ENCODE data around the gene CSAG3.
"Not testable (repeated sequence)": the region's sequence is repeated elsewhere in the genome, so short reads cannot be mapped to it uniquely, and the experiment has no call there.

CSAG3 gene

GRCh38 chrX:152758918-152759317 lies at the start of gene CSAG3:
Gene CSAG3 (plus strand): TSS chrX:152759218.
- H3K4me1 Mint-ChIP-seq: not testable (repeated sequence)

DNA sequence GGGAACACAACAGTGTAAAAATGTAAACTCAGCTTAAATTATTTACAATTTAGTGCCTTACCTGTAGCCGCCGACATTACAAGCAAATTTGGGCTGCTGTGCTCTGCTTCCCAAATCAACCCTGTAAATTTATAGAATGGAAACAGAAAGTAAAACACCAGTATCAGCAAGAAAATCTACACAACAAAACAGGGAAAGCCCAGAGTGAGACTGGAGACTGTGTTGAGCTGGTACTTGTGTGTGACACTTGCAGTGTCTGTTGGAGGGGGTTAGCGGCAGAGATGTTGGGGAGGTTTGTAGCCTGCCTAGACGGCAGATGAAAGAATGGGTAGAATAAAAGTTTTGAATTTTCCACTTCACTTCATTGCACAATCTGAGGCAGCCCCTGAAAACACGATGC lies 45.8 kb upstream of the CSAG3 start:
- not testable (repeated sequence) for H3K4me3 Mint-ChIP-seq

More at GRCh38 chrX:152758918-152759317, at the start of gene CSAG3:
- not testable (repeated sequence) for H3K4me3 Mint-ChIP-seq, H3K27ac Mint-ChIP-seq, H3K9me3 Mint-ChIP-seq, H3K36me3 Mint-ChIP-seq, H3K27me3 Mint-ChIP-seq

DNA sequence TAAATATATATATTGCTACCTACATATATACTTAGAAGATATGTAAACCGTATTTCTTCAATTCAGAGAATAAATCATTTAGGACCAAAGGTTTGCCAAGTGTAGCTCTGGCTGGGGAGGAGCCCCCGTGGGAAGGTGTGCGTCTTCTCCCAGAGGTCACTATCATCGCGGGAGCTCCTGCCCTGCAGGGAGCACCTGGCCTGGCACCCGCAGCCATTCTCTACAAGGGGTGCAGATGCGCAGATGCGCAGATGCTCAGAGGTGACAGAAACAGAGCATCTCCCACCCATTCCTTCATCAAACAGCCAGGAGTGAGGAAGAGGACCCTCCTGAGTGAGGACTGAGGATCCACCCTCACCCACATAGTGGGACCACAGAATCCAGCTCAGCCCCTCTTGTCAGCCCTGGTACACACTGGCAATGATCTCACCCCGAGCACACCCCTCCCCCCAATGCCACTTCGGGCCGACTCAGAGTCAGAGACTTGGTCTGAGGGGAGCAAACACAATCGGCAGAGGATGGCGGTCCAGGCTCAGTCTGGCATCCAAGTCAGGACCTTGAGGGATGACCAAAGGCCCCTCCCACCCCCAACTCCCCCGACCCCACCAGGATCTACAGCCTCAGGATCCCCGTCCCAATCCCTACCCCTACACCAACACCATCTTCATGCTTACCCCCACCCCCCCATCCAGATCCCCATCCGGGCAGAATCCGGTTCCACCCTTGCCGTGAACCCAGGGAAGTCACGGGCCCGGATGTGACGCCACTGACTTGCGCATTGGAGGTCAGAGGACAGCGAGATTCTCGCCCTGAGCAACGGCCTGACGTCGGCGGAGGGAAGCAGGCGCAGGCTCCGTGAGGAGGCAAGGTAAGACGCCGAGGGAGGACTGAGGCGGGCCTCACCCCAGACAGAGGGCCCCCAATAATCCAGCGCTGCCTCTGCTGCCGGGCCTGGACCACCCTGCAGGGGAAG lies 44.9 kb upstream of the CSAG3 start, which contains the start of gene MAGEA2B:
MAGEA2B (plus strand) TSS at position 814 of the 973 bp plus-strand sequence. CDS start 2,479 bp downstream, outside the sequence.
- not testable (repeated sequence) for H3K4me1 Mint-ChIP-seq, H3K4me3 Mint-ChIP-seq, H3K9me3 Mint-ChIP-seq, H3K36me3 Mint-ChIP-seq, H3K27ac Mint-ChIP-seq, H3K27me3 Mint-ChIP-seq

More for the DNA sequence above, 45.8 kb upstream of the CSAG3 start:
- H3K27me3 Mint-ChIP-seq, H3K4me1 Mint-ChIP-seq, H3K36me3 Mint-ChIP-seq, H3K9me3 Mint-ChIP-seq, H3K27ac Mint-ChIP-seq: not testable (repeated sequence)

GRCh38 chrX:152725409-152725808 lies 33.6 kb upstream of the CSAG3 start:
- Mint-ChIP-seq H3K27me3 (no peaks in the 10 kb centered on the region), H3K4me3 (no peak overlapping the region), H3K36me3 (no peaks in the 10 kb centered on the region), H3K9me3 (no peaks in the 10 kb centered on the region), H3K4me1 (no peaks in the 10 kb centered on the region), H3K27ac (no peak overlapping the region)

DNA sequence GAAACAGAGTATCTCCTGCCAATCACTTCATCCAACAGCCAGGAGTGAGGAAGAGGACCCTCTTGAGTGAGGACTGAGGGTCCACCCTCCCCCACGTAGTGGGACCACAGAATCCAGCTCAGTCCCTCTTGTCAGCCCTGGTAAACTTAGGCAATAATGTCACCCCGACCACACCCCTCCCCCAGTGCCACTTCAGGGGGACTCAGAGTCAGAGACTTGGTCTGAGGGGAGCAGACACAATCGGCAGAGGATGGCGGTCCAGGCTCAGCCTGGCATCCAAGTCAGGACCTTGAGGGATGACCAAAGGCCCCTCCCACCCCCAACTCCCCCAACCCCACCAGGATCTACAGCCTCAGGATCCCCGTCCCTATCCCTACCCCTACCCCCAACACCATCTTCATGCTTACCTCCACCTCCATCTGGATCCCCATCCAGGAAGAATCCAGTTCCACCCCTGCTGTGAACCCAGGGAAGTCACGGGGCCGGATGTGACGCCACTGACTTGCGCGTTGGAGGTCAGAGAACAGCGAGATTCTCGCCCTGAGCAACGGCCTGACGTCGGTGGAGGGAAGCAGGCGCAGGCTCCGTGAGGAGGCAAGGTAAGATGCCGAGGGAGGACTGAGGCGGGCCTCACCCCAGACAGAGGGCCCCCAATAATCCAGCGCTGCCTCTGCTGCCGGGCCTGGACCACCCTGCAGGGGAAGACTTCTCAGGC lies 25.6 kb upstream of the CSAG3 start, which contains the start of the genes CSAG1 and MAGEA12:
CSAG1 (minus strand) TSS at position 461 of the 715 bp plus-strand sequence. CDS start 1,261 bp downstream, outside the sequence.
MAGEA12 (plus strand) TSS at position 497 of the 715 bp plus-strand sequence. CDS start 2,405 bp downstream, outside the sequence.
- no peak within 1 kb of the TSS for H3K27ac Mint-ChIP-seq
- no peaks in the 10 kb centered on the region for H3K36me3 Mint-ChIP-seq
- no peaks in the 10 kb centered on the region for H3K9me3 Mint-ChIP-seq
- no peaks in the 10 kb centered on the region for H3K4me1 Mint-ChIP-seq
- no peaks in the 10 kb centered on the region for H3K27me3 Mint-ChIP-seq
- no peak within 1 kb of the TSS for H3K4me3 Mint-ChIP-seq

- H3K36me3 Mint-ChIP-seq, H3K4me1 Mint-ChIP-seq, H3K27ac Mint-ChIP-seq, H3K9me3 Mint-ChIP-seq, H3K27me3 Mint-ChIP-seq, H3K4me3 Mint-ChIP-seq: not testable (repeated sequence)
These were observed 24.7 kb upstream of the CSAG3 start for GRCh38 chrX:152734143-152734858.

GRCh38 chrX:152735101-152735500 lies 23.9 kb upstream of the CSAG3 start:
- Mint-ChIP-seq H3K4me1 (no peaks in the 10 kb centered on the region), H3K27me3 (no peaks in the 10 kb centered on the region), H3K27ac (no peak overlapping the region), H3K4me3 (no peak overlapping the region), H3K9me3 (no peaks in the 10 kb centered on the region), H3K36me3 (no peaks in the 10 kb centered on the region)

DNA sequence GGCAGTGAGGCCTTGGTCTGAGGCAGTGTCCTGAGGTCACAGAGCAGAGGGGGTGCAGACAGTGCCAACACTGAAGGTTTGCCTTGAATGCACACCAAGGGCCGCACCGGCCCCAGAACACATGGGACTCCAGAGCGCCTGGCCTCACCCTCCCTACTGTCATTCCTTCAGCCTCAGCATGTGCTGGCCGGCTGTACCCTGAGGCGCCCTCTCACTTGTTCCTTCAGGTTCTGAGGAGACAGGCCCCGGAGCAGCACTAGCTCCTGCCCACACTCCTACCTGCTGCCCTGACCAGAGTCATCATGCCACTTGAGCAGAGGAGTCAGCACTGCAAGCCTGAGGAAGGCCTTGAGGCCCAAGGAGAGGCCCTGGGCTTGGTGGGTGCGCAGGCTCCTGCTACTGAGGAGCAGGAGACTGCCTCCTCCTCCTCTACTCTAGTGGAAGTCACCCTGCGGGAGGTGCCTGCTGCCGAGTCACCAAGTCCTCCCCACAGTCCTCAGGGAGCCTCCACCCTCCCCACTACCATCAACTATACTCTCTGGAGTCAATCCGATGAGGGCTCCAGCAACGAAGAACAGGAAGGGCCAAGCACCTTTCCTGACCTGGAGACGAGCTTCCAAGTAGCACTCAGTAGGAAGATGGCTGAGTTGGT lies 23.0 kb upstream of the CSAG3 start:
- H3K4me3 Mint-ChIP-seq: no peak overlapping the region
- H3K27me3 Mint-ChIP-seq: no peaks in the 10 kb centered on the region
- H3K9me3 Mint-ChIP-seq: no peaks in the 10 kb centered on the region
- H3K4me1 Mint-ChIP-seq: no peaks in the 10 kb centered on the region
- no peak overlapping the region for H3K27ac Mint-ChIP-seq
- H3K36me3 Mint-ChIP-seq: no peaks in the 10 kb centered on the region

- H3K9me3 Mint-ChIP-seq, H3K4me1 Mint-ChIP-seq, H3K27ac Mint-ChIP-seq, H3K4me3 Mint-ChIP-seq, H3K27me3 Mint-ChIP-seq, H3K36me3 Mint-ChIP-seq: not testable (repeated sequence)
These were observed 22.5 kb upstream of the CSAG3 start for GRCh38 chrX:152736528-152736927.

- H3K36me3 Mint-ChIP-seq: no peaks in the 10 kb centered on the region
- no peaks in the 10 kb centered on the region for H3K27me3 Mint-ChIP-seq
- no peak overlapping the region for H3K4me3 Mint-ChIP-seq
- no peak overlapping the region for H3K27ac Mint-ChIP-seq
- H3K4me1 Mint-ChIP-seq: no peaks in the 10 kb centered on the region
- H3K9me3 Mint-ChIP-seq: no peaks in the 10 kb centered on the region
These were observed 20.5 kb upstream of the CSAG3 start for GRCh38 chrX:152738560-152738959.

- not testable (repeated sequence) for H3K9me3 Mint-ChIP-seq, H3K27ac Mint-ChIP-seq, H3K4me3 Mint-ChIP-seq, H3K36me3 Mint-ChIP-seq, H3K27me3 Mint-ChIP-seq, H3K4me1 Mint-ChIP-seq
These were observed 5.0 kb upstream of the CSAG3 start, which contains the start of gene MAGEA2 for GRCh38 chrX:152753686-152754650. Gene MAGEA2 (minus strand): TSS chrX:152753842. CDS start chrX:152751363, 2,479 bp downstream.

- not testable (repeated sequence) for H3K36me3 Mint-ChIP-seq, H3K4me1 Mint-ChIP-seq, H3K4me3 Mint-ChIP-seq, H3K27ac Mint-ChIP-seq, H3K27me3 Mint-ChIP-seq, H3K9me3 Mint-ChIP-seq
These were observed 4.1 kb upstream of the CSAG3 start for GRCh38 chrX:152754871-152755270.

GRCh38 chrX:152759544-152759943 lies 526 bp downstream of the CSAG3 start:
- H3K27ac Mint-ChIP-seq, H3K4me1 Mint-ChIP-seq, H3K9me3 Mint-ChIP-seq, H3K36me3 Mint-ChIP-seq, H3K27me3 Mint-ChIP-seq, H3K4me3 Mint-ChIP-seq: not testable (repeated sequence)

- not testable (repeated sequence) for H3K4me1 Mint-ChIP-seq, H3K27ac Mint-ChIP-seq, H3K27me3 Mint-ChIP-seq, H3K36me3 Mint-ChIP-seq, H3K9me3 Mint-ChIP-seq, H3K4me3 Mint-ChIP-seq
These were observed 2.6 kb downstream of the CSAG3 start for GRCh38 chrX:152761582-152761981.

Data from activated naive CD4-positive, alpha-beta T cell treated with anti-CD3 and anti-CD28 coated beads, Interleukin-2, amount 50 U/mL, for 24 hours (primary cell).